Hepatocyte (in vitro differentiated cells): ENCODE results near the gene C16orf86. TPM values are rescaled to one million over a fixed set of nuclear protein-coding genes. Genes with fewer than 3 reads are reported as not detected.

ENCODE experiments used
- DNase-seq: peaks from one replicate; pipeline ENCODE4 v3.0.0-alpha.2; 2016; ENCODE audit warnings: low spot score
- H2AFZ ChIP-seq: fragments of 200-600 bp; sonication (generic); 2 replicates; pipeline ENCODE4 v1.6.0; 2016; ENCODE audit warnings: antibody characterized with exemption, mild to moderate bottlenecking
- H3K27ac ChIP-seq: fragments of 200-600 bp; sonication (generic); 2 replicates; pipeline ENCODE4 v1.5.1; 2016; ENCODE audit warnings: mild to moderate bottlenecking
- H3K27me3 ChIP-seq: fragments of 200-600 bp; sonication (generic); 2 replicates; pipeline ENCODE4 v1.6.1; 2016
- H3K36me3 ChIP-seq: fragments of 200-600 bp; sonication (generic); replicated peaks from 2 replicates; pipeline ENCODE4 v1.5.1; 2016; ENCODE audit warnings: low read depth; ENCODE audit not compliant: insufficient read depth
- H3K4me1 ChIP-seq: fragments of 200-600 bp; sonication (generic); 2 replicates; pipeline ENCODE4 v1.5.1; 2016; ENCODE audit warnings: mild to moderate bottlenecking, moderate library complexity; ENCODE audit not compliant: insufficient read depth
- H3K4me2 ChIP-seq: fragments of 200-600 bp; sonication (generic); 2 replicates; pipeline ENCODE4 v1.6.0; 2016
- H3K4me3 ChIP-seq: fragments of 200-600 bp; sonication (generic); 2 replicates; pipeline ENCODE4 v1.5.1; 2016; ENCODE audit warnings: mild to moderate bottlenecking
- H3K79me2 ChIP-seq: fragments of 200-600 bp; sonication (generic); 2 replicates; pipeline ENCODE4 v1.6.0; 2017; ENCODE audit warnings: mild to moderate bottlenecking
- H3K9me2 ChIP-seq: fragments of 200-600 bp; sonication (generic); replicated peaks from 2 replicates; pipeline ENCODE4 v1.6.0; 2017; ENCODE audit warnings: mild to moderate bottlenecking; ENCODE audit not compliant: insufficient read depth
- H3K9me3 ChIP-seq: fragments of 200-600 bp; sonication (generic); 2 replicates; pipeline ENCODE4 v1.5.1; 2016; ENCODE audit warnings: low read depth, mild to moderate bottlenecking
- H4K20me1 ChIP-seq: fragments of 200-600 bp; sonication (generic); 2 replicates; pipeline ENCODE4 v1.6.0; 2016; ENCODE audit warnings: mild to moderate bottlenecking; ENCODE audit not compliant: insufficient read depth, poor library complexity, severe bottlenecking
- EZH2 ChIP-seq: fragments of 200-600 bp; sonication (generic); IDR thresholded peaks from 2 replicates; pipeline ENCODE4 v1.6.1; 2016; ENCODE audit warnings: antibody characterized with exemption, mild to moderate bottlenecking, borderline replicate concordance
- EZH2phosphoT487 ChIP-seq: fragments of 200-600 bp; sonication (generic); IDR thresholded peaks from one replicate; pipeline ENCODE4 v1.6.1; 2018; ENCODE audit warnings: antibody characterized with exemption, mild to moderate bottlenecking, low read depth, moderate library complexity; ENCODE audit not compliant: unreplicated experiment, severe bottlenecking
- WGBS: methylation state at CpG from one replicate; pipeline ENCODE4 v1.1.6; 2016; ENCODE audit warnings: low lambda C conversion rate; ENCODE audit errors: missing lambda C conversion rate; 5-methylcytosine and 5-hydroxymethylcytosine counted together
- polyA plus RNA-seq: library from polyadenylated mRNA; unstranded; fragments of >200 nt; fragmentation: Nextera tagmentation; extraction: Ambion mirVana; gene quantifications from 2 replicates; pipeline ENCODE4 v1.2.1, GENCODE V29; 2016
- total RNA-seq: library from RNA; depleted of rRNA; stranded (reverse); fragments of >200 nt; gene quantifications from 2 replicates; pipeline ENCODE4 v1.2.3, GENCODE V29; 2014
- TF ChIP-seq, protein P1 (sequence below): fragments of 200-600 bp; sonication (generic); IDR thresholded peaks from 2 replicates; pipeline ENCODE4 v1.5.1; 2016; ENCODE audit warnings: antibody characterized with exemption, mild to moderate bottlenecking; ENCODE audit not compliant: poor library complexity

The C16orf86 gene
- total and polyA plus RNA-seq, 2 experiments from 2014 or later = 2.3 to 4.1 TPM

DNA sequence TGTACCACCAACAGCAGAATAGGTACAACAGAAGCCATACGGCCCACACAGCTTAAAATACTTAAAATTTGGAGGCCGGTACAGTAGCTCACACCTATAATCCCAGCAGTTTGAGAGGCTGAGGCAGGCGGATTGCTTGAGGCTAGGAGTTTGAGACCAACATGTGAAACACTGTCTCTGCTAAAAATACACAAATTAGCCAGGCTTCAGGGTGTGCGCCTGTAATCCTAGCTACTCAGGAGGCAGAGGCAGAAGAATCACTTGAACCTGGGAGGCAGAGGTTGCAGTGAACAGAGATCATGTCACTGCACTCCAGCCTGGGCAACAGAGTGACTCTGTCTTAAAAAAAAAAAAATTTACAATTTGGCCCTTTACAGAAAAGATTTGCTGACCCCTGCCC is 35.5 kb downstream of the C16orf86 start:
- WGBS = 89% methylated on average over 4 of the region's 4 CpGs
- Histone ChIP-seq H3K27me3 (no peaks in the 10 kb centered on the region), H3K79me2 (peaks cover 23% of the 10 kb centered on the region), H2AFZ (no peak overlapping the region), H3K4me1 (no peaks in the 10 kb centered on the region), H3K4me3 (no peak overlapping the region), H4K20me1 (no peaks in the 10 kb centered on the region), H3K4me2 (no peak overlapping the region), H3K9me2 (no peaks in the 10 kb centered on the region), H3K9me3 (no peaks in the 10 kb centered on the region), H3K36me3 (no peaks in the 10 kb centered on the region), H3K27ac (no peak overlapping the region)
- TF ChIP-seq, protein P1, sequence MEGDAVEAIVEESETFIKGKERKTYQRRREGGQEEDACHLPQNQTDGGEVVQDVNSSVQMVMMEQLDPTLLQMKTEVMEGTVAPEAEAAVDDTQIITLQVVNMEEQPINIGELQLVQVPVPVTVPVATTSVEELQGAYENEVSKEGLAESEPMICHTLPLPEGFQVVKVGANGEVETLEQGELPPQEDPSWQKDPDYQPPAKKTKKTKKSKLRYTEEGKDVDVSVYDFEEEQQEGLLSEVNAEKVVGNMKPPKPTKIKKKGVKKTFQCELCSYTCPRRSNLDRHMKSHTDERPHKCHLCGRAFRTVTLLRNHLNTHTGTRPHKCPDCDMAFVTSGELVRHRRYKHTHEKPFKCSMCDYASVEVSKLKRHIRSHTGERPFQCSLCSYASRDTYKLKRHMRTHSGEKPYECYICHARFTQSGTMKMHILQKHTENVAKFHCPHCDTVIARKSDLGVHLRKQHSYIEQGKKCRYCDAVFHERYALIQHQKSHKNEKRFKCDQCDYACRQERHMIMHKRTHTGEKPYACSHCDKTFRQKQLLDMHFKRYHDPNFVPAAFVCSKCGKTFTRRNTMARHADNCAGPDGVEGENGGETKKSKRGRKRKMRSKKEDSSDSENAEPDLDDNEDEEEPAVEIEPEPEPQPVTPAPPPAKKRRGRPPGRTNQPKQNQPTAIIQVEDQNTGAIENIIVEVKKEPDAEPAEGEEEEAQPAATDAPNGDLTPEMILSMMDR = no peak
- TF ChIP-seq EZH2 = no peak
- TF ChIP-seq EZH2phosphoT487 = no peak
- no peak for DNase-seq

- Histone ChIP-seq H3K4me1 (no peaks in the 10 kb centered on the region), H3K27ac (no peak overlapping the region), H3K79me2 (peaks cover 30% of the 10 kb centered on the region), H3K4me3 (no peak overlapping the region), H2AFZ (no peak overlapping the region), H3K4me2 (no peak overlapping the region), H3K27me3 (no peaks in the 10 kb centered on the region), H3K9me2 (no peaks in the 10 kb centered on the region), H3K36me3 (no peaks in the 10 kb centered on the region), H3K9me3 (no peaks in the 10 kb centered on the region), H4K20me1 (no peaks in the 10 kb centered on the region)
- WGBS = 88% methylated on average over 2 of the region's 2 CpGs
- DNase-seq = no peak
- TF ChIP-seq, protein P1 = no peak
- TF ChIP-seq EZH2 (no peak), EZH2phosphoT487 (no peak)
Observed at GRCh38 chr16:67703626-67704025, 37.0 kb downstream of the C16orf86 start.

GRCh38 chr16:67704110-67704509 is 37.5 kb downstream of the C16orf86 start:
- Histone ChIP-seq H3K27me3 (no peaks in the 10 kb centered on the region), H3K27ac (no peak overlapping the region), H3K4me2 (no peak overlapping the region), H3K9me2 (no peaks in the 10 kb centered on the region), H3K36me3 (no peaks in the 10 kb centered on the region), H2AFZ (no peak overlapping the region), H3K9me3 (no peaks in the 10 kb centered on the region), H4K20me1 (no peaks in the 10 kb centered on the region), H3K4me1 (no peaks in the 10 kb centered on the region), H3K4me3 (no peak overlapping the region), H3K79me2 (peaks cover 30% of the 10 kb centered on the region)
- no peak for TF ChIP-seq EZH2
- TF ChIP-seq EZH2phosphoT487 = no peak
- TF ChIP-seq, protein P1 = no peak
- WGBS = 86% methylated on average over 5 of the region's 5 CpGs
- no peak for DNase-seq

DNA sequence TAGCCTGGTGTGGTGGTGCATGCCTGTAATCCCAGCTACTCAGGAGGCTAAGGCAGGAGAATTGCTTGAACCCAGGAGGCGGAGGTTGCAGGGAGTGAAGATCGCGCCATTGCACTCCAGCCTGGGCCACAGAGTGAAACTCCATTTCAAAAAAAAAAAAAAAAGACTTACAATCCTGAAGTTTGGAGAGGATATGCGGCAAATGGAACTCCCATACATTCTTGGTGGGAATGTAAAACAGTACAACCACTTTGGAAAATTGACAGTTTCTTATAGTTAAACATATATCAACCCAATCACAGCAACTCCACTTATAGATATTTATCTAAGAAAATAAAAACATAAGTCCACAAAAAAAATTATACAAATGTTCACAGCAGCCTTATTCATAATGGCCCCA is 40.6 kb downstream of the C16orf86 start:
- Histone ChIP-seq H3K4me1 (no peaks in the 10 kb centered on the region), H3K79me2 (peaks cover 30% of the 10 kb centered on the region), H3K9me2 (no peaks in the 10 kb centered on the region), H3K27me3 (no peaks in the 10 kb centered on the region), H3K9me3 (no peaks in the 10 kb centered on the region), H3K4me3 (no peak overlapping the region), H4K20me1 (no peaks in the 10 kb centered on the region), H3K4me2 (no peak overlapping the region), H2AFZ (no peak overlapping the region), H3K27ac (no peak overlapping the region), H3K36me3 (no peaks in the 10 kb centered on the region)
- TF ChIP-seq EZH2 (no peak), EZH2phosphoT487 (no peak)
- TF ChIP-seq, protein P1 = no peak
- DNase-seq = no peak
- 93% methylated on average over 4 of the region's 4 CpGs for WGBS
